ENCODE results near the gene ZNF407.

ZNF407 gene

GRCh38 chr18:75105551-75106254, 508.0 kb downstream of the ZNF407 start:
- no peak for DNase-seq (ENCODE audit: low read depth)

- no peak for DNase-seq (ENCODE audit: low read depth)
Measured at GRCh38 chr18:75106746-75107145, 509.1 kb downstream of the ZNF407 start.

- DNase-seq (ENCODE audit: low read depth): no peak
Measured at GRCh38 chr18:75107196-75107930, 509.7 kb downstream of the ZNF407 start.

- no peak for DNase-seq (ENCODE audit: low read depth)
Measured at GRCh38 chr18:75107931-75108276, 510.2 kb downstream of the ZNF407 start.

DNA sequence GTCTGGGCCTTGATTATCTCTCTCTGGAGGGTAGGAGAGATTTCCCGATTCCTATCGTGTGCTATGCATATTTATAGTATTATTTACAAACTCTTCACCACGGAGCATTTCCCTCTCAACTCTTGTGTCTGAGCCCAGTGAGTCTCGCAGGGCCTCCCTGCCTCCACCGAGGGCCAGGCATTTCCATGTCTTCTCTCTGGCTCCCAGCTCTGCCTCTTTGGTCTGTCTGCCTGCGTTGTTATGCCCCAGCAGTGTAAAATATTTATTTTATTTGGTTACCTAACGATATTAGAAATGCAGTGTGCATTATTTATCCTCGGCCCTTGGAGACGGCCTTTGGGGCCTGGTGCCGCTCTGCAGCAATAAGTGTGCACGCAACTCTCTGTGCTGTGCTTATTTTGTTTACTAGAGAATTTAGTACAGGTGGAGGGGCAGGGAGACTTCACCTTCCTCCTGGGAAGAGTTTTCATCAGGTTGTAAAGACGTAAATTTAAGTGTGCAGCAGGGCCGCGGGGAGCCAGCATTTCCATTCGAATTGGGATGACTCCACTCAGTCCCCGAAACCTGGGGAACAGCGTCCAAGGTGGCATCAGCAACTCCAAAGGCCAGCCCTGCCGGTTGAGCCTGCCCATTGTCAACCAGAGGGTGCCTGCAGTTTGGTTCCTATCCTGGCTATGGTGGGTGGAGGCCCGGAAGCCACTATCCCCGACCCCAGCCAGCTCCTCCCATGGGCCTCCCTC, 511.1 kb downstream of the ZNF407 start:
- no peak for DNase-seq (ENCODE audit: low read depth)

- DNase-seq (ENCODE audit: low read depth): no peak
Measured at GRCh38 chr18:75109319-75109691, 511.6 kb downstream of the ZNF407 start.

DNA sequence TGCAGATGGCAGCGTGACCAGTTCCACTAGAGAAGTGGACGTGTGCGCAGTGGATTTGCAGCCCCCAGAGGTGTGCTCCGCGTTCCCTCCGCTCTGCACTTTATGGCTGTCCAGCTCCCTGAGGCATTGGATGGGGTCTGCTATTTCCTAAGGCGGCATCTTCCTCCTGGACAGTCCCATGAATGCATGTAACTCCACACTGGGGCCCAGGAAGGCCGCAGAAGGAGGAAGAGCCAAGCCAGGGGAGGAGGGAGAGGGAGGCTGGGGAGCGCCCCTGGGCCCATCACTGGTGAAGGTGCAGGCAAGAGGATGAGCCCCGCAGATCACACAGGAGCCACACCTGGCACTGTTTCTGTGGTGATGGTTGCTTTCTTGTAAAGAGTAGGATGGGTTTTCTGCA, 512.1 kb downstream of the ZNF407 start:
- DNase-seq (ENCODE audit: low read depth): no peak

DNA sequence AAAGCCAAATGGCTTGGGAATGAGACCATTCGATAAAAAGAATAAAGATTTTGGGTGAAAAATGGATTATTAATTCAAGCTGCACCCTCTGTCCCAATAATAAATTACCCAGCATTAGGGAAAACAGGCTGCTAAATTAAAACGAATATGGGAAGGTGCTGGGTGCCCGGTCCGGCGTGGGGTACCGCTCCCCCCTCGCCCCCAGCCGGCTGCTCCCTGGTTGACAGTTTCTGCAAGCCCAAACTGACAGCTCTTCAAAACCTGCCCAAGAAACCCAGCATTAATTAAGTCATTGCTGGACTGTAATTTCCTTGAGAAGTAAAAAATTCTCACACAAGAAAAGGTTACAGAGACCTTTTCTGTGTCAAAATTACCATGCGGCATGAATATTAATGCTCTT, 512.6 kb downstream of the ZNF407 start:
- DNase-seq (ENCODE audit: low read depth): no peak

DNA sequence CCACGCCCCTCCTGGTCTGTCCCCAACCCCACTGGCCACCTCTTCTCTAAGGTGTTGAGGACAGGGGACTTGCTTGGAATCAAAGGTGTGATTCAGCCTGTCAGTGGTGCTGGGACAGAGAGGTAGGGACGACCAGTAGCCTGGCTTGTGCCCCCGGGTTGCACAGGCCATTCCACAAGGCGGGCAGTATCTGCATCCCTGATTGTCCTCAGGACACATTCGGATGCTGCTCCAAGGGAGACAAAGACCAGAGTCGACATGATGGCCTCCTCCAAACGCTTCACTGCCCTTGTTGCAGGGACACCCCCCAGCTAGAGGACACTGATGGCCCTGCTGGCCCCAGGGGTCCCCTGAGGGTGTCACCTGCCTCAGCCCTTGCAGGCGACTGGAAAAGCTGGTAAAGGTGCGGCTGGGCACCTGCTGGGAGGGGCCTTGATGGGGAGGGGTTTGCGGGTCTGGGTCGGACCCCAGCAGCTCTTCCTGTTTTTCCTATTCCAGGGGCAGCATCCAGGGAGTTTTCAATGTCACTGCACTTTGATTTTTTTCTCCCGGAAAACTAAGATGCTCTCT, 513.3 kb downstream of the ZNF407 start:
- no peak for DNase-seq (ENCODE audit: low read depth)

- DNase-seq (ENCODE audit: low read depth): no peak
Measured at GRCh38 chr18:75111760-75112159, 514.1 kb downstream of the ZNF407 start.

DNA sequence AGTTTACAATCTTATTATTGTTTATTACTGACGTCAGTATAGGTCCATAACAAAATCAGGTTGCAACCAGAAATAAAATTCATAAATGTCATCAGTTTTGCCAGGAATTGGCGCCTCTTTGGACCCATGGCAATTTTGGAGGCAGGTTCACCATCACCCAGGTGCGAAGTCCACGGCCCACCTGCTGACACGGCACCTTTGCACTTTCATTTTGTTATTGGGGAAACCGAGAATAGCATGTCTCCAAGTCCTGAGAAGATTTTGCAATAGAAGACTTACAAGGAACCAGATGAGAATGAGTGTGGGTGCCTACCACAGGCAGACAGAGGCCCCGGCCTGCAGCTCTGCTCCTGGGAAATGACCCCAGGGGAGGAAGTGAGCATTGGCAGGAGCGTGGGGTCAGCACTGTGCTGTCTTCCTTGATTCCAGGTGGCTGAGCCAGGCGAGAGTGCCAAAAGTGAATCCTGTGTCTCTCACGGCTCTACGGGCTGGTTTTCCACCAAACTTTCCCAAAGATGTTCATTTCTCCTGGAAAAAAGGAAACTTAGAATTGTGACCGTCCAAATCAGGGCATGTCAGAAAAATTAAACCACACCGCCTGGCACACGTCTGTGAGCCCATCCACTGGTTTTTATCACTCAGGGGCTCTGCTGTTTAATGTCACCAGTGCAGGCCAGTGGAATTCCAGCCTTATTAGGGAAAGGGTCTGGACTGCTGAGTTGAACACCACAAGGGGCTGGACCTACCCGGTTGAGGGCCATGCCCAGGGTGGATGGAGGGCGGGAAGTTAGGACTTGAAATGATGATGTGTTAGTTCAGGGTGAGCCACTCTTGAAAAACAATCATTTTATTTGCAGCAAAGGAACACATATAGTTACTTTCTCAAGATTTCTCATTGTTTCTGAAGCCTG, 514.8 kb downstream of the ZNF407 start:
- no peak for DNase-seq (ENCODE audit: low read depth)

GRCh38 chr18:75113455-75113854, 515.8 kb downstream of the ZNF407 start:
- no peak for DNase-seq (ENCODE audit: low read depth)

- no peak for DNase-seq (ENCODE audit: low read depth)
Measured at GRCh38 chr18:75114231-75114764, 516.6 kb downstream of the ZNF407 start.
